Mesodermal cell (in vitro differentiated cells): ENCODE data around the gene PJA1.

Experiments used
- H3K27ac ChIP-seq: 2 replicates; pipeline ENCODE4 v1.7.0; 2013; ENCODE audit warnings: mild to moderate bottlenecking, low read depth, low read length, moderate library complexity; ENCODE audit not compliant: severe bottlenecking
- H3K36me3 ChIP-seq: 2 replicates; pipeline ENCODE4 v1.7.1; 2013; ENCODE audit warnings: mild to moderate bottlenecking, low read length, moderate library complexity; ENCODE audit not compliant: control insufficient read depth, insufficient read depth
- H3K4me1 ChIP-seq: one replicate; pipeline ENCODE4 v1.7.1; 2013; ENCODE audit warnings: mild to moderate bottlenecking, low read length; ENCODE audit not compliant: insufficient read depth, control insufficient read depth, poor library complexity, severe bottlenecking
- H3K4me3 ChIP-seq: 2 replicates; pipeline ENCODE4 v1.7.0; 2013; ENCODE audit warnings: low read length, control low read depth, mild to moderate bottlenecking; ENCODE audit not compliant: insufficient read depth, poor library complexity, severe bottlenecking; ENCODE audit errors: extremely low read depth
- H3K9me3 ChIP-seq: 2 replicates; pipeline ENCODE4 v1.7.1; 2013; ENCODE audit warnings: mild to moderate bottlenecking, low read length, moderate library complexity; ENCODE audit not compliant: control insufficient read depth
- WGBS, 2 experiments: methylation state at CpG; one replicate each; pipeline ENCODE4 v1.1.5; 2013; ENCODE audit warnings: missing lambda C conversion rate in 2 of 2; ENCODE audit not compliant: insufficient coverage in 2 of 2; 5-methylcytosine and 5-hydroxymethylcytosine counted together

Gene PJA1

GRCh38 chrX:69130439-69130838 is 34.8 kb downstream of the PJA1 start:
- Histone ChIP-seq H3K36me3 (no peaks in the 10 kb centered on the region), H3K9me3 (no peaks in the 10 kb centered on the region), H3K27ac (no peak overlapping the region), H3K4me1 (no peaks in the 10 kb centered on the region), H3K4me3 (no peak overlapping the region)
- no CpG with 5 or more reads among the region's 2 CpGs for WGBS, 2 experiments

GRCh38 chrX:69128588-69128987 is 36.7 kb downstream of the PJA1 start:
- peaks cover 3% of the 10 kb centered on the region for H3K4me1 ChIP-seq
- H3K9me3 ChIP-seq, result no peaks in the 10 kb centered on the region
- no peaks in the 10 kb centered on the region for H3K36me3 ChIP-seq
- H3K4me3 ChIP-seq, result no peak overlapping the region
- no peak overlapping the region for H3K27ac ChIP-seq
- 11 to 12% methylated on average over 5 to 9 of the region's 34 CpGs for WGBS, 2 experiments

GRCh38 chrX:69127466-69127865 is 37.8 kb downstream of the PJA1 start:
- 100% methylated on average over 1 of the region's 3 CpGs; no CpG with 5 or more reads in 1 of the 2 experiments for WGBS, 2 experiments

GRCh38 chrX:69126642-69127041 is 38.6 kb downstream of the PJA1 start:
- H3K9me3 ChIP-seq, result no peaks in the 10 kb centered on the region
- no peaks in the 10 kb centered on the region for H3K36me3 ChIP-seq
- no peak overlapping the region for H3K27ac ChIP-seq
- 90% methylated on average over 2 of the region's 5 CpGs; no CpG with 5 or more reads in 1 of the 2 experiments for WGBS, 2 experiments
- peaks cover 4% of the 10 kb centered on the region for H3K4me1 ChIP-seq
- no peak overlapping the region for H3K4me3 ChIP-seq

More at GRCh38 chrX:69127466-69127865, 37.8 kb downstream of the PJA1 start:
- Histone ChIP-seq H3K9me3 (no peaks in the 10 kb centered on the region), H3K36me3 (no peaks in the 10 kb centered on the region), H3K4me3 (no peak overlapping the region), H3K27ac (no peak overlapping the region), H3K4me1 (peaks cover 4% of the 10 kb centered on the region)

- Histone ChIP-seq H3K4me3 (no peak overlapping the region), H3K9me3 (no peaks in the 10 kb centered on the region), H3K27ac (no peak overlapping the region), H3K36me3 (no peaks in the 10 kb centered on the region), H3K4me1 (peaks cover 4% of the 10 kb centered on the region)
- 60% methylated on average over 1 of the region's 5 CpGs; no CpG with 5 or more reads in 1 of the 2 experiments for WGBS, 2 experiments
Measured at GRCh38 chrX:69125094-69125493, 40.2 kb downstream of the PJA1 start.

GRCh38 chrX:69124108-69124507 is 41.1 kb downstream of the PJA1 start:
- Histone ChIP-seq H3K4me1 (peaks cover 4% of the 10 kb centered on the region), H3K36me3 (no peaks in the 10 kb centered on the region), H3K9me3 (no peaks in the 10 kb centered on the region), H3K4me3 (no peak overlapping the region), H3K27ac (no peak overlapping the region)
- no CpG with 5 or more reads among the region's 3 CpGs for WGBS, 2 experiments

GRCh38 chrX:69123481-69123880 is 41.8 kb downstream of the PJA1 start:
- no peaks in the 10 kb centered on the region for H3K9me3 ChIP-seq
- no peaks in the 10 kb centered on the region for H3K36me3 ChIP-seq
- H3K27ac ChIP-seq, result no peak overlapping the region
- no CpG with 5 or more reads among the region's 8 CpGs for WGBS, 2 experiments
- peaks cover 4% of the 10 kb centered on the region for H3K4me1 ChIP-seq
- H3K4me3 ChIP-seq, result no peak overlapping the region

GRCh38 chrX:69121321-69122000 is 43.8 kb downstream of the PJA1 start:
- Histone ChIP-seq H3K4me1 (peaks cover 4% of the 10 kb centered on the region), H3K9me3 (no peaks in the 10 kb centered on the region), H3K27ac (no peak overlapping the region), H3K4me3 (no peak overlapping the region), H3K36me3 (no peaks in the 10 kb centered on the region)
- WGBS, 2 experiments, result 90 to 100% methylated on average over 2 to 4 of the region's 11 CpGs

GRCh38 chrX:69120476-69120875 is 44.8 kb downstream of the PJA1 start:
- H3K4me3 ChIP-seq, result no peak overlapping the region
- peaks cover 4% of the 10 kb centered on the region for H3K4me1 ChIP-seq
- no peaks in the 10 kb centered on the region for H3K9me3 ChIP-seq
- 81 to 100% methylated on average over 1 to 4 of the region's 5 CpGs for WGBS, 2 experiments
- H3K36me3 ChIP-seq, result no peaks in the 10 kb centered on the region
- H3K27ac ChIP-seq, result no peak overlapping the region

- Histone ChIP-seq H3K4me3 (no peak overlapping the region), H3K4me1 (peaks cover 4% of the 10 kb centered on the region)
- WGBS, 2 experiments, result 20% methylated on average over 1 of the region's 2 CpGs; no CpG with 5 or more reads in 1 of the 2 experiments
Measured at GRCh38 chrX:69119122-69119521, 46.1 kb downstream of the PJA1 start.

GRCh38 chrX:69117876-69118526 is 47.3 kb downstream of the PJA1 start:
- 93 to 97% methylated on average over 5 of the region's 11 CpGs for WGBS, 2 experiments

More at GRCh38 chrX:69119122-69119521, 46.1 kb downstream of the PJA1 start:
- Histone ChIP-seq H3K27ac (no peak overlapping the region), H3K36me3 (no peaks in the 10 kb centered on the region), H3K9me3 (no peaks in the 10 kb centered on the region)

More at GRCh38 chrX:69117876-69118526, 47.3 kb downstream of the PJA1 start:
- Histone ChIP-seq H3K4me1 (no peaks in the 10 kb centered on the region), H3K36me3 (no peaks in the 10 kb centered on the region), H3K9me3 (no peaks in the 10 kb centered on the region), H3K4me3 (no peak overlapping the region), H3K27ac (no peak overlapping the region)
